NT2/D1 (cell line): ENCODE results near the gene RYR2.

ENCODE experiments used
- YY1 ChIP-seq: IDR thresholded peaks from 2 replicates; pipeline ENCODE4 v1.6.1; 2011; ENCODE audit not compliant: insufficient read length, insufficient read depth
- ZNF274 ChIP-seq: IDR thresholded peaks from 2 replicates; pipeline ENCODE4 v1.6.1; 2011; ENCODE audit warnings: mild to moderate bottlenecking, low read depth, low read length

GRCh38 chr1:237685551-237685950 is 643.6 kb downstream of the RYR2 start:
- no peak for TF ChIP-seq ZNF274
- no peak for TF ChIP-seq YY1
